ENCODE data around the gene XRCC1.
"Not testable (repeated sequence)": the region's sequence is repeated elsewhere in the genome, so short reads cannot be mapped to it uniquely, and the experiment has no call there.

The XRCC1 gene

DNA sequence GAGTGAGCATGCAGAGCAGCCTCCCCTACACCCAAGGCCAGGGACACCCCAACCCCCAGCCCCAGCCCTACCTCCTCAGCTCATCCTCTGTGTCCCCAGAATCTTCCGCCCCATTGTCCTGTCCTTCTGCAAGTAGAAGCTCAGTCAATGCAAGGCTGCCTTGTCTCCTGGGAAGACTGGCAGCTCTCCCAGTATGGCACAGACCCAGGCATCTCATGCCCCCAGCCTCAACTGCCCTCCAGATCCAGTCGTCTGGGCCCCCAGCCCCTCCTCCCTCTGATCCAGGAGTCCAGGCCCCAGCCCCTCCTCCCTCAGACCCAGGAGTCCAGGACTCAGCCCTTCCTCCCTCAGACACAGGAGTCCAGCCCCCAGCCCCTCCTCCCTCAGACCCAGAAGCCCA, 29.3 kb downstream of the XRCC1 start:
- no peak for DNase-seq (ENCODE audit: low spot score)

DNA sequence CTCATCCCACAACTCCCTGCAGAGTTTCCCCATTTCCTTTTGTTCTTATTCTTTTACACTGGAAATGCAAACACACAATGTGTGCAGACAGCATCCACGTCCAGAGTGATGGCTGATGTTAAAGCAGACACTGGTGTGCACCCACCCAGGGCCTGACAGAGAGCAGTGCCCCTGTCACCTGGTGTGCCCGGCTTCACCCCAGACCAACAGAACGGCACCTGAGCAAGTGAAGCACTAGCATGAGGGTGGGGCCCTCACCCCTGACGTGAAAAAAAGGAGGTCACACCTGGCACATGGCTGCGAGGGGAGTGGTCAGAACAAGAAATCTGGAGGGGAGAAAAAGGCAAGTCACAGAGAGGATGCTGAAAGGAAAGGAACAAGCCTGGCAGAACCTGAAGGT, 30.1 kb downstream of the XRCC1 start:
- DNase-seq (ENCODE audit: low spot score), result no peak

DNA sequence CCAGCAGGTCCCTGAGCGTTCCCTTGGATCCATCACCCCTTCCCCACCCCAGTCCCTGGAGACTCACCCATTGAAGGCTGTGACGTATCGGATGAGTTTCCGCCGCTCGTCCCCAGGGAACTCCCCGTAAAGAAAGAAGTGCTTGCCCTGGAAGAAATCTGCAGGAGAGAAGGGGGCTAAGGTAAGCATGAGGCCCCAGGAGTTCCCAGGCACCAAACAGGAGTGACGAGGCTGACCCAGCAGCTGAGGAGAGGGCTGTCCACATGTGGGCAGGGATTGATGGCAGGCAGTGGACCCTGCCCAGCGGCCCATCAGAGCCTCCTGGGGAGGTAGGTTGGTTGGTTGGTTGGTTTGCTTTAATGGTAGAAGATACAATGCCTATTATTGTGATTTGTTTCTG, 31.2 kb downstream of the XRCC1 start:
- DNase-seq (ENCODE audit: low spot score), result no peak

DNA sequence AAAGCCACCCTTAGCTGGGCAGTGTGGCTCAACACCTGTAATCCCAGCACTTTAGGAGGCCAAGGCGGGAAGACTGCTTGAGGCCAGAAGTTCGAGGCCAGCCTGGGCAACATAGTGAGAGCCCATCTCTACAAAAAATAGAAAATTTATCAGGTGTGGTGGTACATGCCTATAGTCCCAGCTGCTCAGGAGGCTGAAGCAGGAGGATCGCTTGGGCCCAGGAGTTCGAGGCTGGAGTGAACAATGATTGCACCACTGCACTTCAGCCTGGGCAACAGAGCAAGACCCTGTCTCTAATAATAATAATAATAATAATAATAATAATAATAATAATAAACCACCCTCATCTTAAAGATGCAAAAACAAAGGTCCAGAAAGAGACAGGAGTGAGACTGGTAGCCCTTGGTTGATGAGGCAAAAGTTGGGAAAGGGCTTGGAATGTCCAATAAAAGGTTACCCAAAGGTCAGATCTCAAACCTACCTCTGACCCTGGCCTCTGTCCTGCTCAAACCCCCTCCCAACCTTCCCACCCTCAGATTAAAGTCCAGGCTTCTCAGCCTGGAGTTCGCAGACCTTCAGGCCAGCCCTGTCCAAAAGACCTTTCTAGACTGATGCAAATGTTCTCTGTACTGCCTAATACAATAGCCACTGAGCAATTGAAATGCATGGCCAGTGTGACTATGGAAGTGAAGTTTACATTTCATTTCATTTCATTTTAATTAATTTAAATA, 33.2 kb downstream of the XRCC1 start:
- no peak for DNase-seq (ENCODE audit: low spot score)

DNA sequence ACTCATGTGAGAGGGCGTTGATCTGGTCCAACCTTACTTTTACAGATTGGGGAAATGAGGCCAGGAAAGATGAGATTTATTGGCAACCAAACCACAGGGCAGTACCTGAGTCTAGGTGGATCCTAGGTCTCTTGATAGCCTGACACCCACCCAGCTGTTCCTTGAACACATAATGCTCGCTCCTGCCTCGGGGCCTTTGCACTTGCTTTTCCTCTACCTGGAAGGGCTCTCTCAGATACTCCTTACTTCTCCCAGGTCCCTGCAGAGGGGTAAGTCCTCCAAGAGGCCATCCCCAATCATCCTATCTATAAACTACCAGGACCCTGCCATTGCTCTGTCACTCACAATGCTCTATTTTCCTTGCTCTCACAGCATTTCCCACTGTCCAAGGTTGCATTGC, 34.9 kb downstream of the XRCC1 start:
- no peak for DNase-seq (ENCODE audit: low spot score)

GRCh38 chr19:43538922-43539321, 36.4 kb downstream of the XRCC1 start:
- DNase-seq (ENCODE audit: low spot score), result no peak

DNA sequence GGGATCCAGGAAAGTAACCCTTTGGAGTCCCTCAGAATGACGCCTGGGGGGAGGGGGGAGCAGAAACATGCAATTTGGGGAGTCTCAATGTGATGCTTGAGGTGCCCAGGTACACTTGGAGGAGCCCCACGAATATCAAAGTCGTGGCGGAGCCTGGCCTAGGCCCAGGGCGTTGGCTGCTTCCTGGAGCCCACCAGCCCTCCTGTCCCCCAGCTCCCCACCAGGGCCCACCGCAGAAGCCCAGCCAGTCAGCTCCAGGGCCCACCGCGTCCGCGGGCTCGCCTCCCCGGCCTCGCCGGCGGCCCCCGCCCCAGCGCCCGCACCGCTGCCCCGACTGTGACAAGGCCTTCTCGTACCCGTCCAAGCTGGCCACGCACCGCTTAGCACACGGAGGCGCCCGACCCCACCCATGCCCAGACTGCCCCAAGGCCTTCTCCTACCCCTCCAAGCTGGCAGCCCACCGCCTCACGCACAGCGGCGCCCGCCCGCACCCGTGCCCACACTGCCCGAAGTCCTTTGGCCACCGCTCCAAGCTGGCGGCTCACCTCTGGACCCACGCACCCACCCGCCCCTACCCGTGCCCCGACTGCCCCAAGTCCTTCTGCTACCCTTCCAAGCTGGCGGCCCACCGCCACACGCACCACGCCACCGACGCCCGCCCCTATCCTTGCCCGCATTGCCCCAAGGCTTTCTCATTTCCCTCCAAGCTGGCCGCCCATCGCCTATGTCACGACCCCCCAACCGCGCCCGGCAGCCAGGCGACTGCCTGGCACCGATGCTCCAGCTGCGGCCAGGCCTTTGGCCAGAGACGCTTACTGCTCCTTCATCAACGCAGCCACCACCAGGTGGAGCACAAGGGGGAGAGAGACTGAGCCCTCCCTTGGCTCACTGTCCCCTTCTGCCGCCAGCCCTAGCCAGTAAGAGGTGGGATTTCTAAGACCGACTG, 40.2 kb downstream of the XRCC1 start:
- DNase-seq (ENCODE audit: low spot score), result no peak

DNA sequence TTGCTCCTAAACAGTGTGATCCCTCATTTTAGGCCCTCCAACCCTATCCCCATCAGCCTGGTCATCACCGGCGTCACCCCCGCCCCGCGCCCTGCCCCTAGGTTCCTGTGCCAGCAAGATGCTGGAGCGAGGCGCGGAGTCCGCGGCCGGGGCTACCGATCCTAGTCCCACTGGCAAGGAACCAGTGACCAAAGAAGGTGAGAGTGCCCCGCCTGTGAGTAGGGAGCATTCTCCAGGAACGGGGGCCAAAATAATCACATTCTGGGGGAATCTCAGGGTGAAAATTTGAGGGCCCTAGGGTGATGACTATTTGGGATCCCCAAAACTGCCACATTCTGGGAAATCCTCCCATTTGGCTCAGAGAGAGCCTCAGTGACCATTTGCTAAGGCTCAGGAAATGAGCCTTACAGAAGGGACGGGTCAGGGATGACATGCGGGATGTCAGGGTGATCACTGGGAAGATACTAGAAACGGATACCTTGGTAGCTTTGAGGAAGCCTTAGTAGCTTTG, 41.0 kb downstream of the XRCC1 start:
- DNase-seq (ENCODE audit: low spot score), result no peak

GRCh38 chr19:43533546-43534304, 41.6 kb downstream of the XRCC1 start:
- peak; percentile 98 for DNase-seq (ENCODE audit: low spot score)

- DNase-seq (ENCODE audit: low spot score), result peak; percentile 98
These were observed 42.3 kb downstream of the XRCC1 start, which contains the start of gene ZNF575 for GRCh38 chr19:43532962-43533545. TSS of gene ZNF575 (plus strand) at chr19:43533188. CDS start at chr19:43534423, 1,235 bp downstream.

DNA sequence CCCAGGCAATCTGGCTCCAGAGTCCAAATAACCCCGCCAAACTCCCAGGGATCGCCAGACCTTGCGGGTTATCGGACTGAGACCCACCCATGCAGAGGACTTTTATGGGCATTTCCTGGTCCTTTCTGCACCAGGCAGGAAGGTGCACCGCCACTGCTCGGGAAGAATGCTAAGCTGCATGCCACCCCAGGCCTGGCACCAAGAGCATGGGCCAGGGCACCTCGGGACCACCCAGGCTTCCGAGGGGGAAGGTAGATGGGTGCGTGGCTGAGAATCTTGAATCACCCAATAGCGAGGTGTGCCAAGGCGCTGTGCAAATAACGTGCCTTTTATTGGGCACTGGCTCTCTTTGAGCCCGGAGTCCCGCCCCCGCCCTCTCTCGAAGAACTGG, 42.8 kb downstream of the XRCC1 start:
- DNase-seq (ENCODE audit: low spot score), result peak; percentile 70

- no peak for DNase-seq (ENCODE audit: low spot score)
These were observed 47.3 kb downstream of the XRCC1 start for GRCh38 chr19:43527860-43528622.

GRCh38 chr19:43526884-43527859, 48.2 kb downstream of the XRCC1 start, which contains the start of gene ETHE1:
TSS of gene ETHE1 (minus strand) at chr19:43527201. CDS start at chr19:43527177, 24 bp downstream.
- peak; percentile 75 for DNase-seq (ENCODE audit: low spot score)

DNA sequence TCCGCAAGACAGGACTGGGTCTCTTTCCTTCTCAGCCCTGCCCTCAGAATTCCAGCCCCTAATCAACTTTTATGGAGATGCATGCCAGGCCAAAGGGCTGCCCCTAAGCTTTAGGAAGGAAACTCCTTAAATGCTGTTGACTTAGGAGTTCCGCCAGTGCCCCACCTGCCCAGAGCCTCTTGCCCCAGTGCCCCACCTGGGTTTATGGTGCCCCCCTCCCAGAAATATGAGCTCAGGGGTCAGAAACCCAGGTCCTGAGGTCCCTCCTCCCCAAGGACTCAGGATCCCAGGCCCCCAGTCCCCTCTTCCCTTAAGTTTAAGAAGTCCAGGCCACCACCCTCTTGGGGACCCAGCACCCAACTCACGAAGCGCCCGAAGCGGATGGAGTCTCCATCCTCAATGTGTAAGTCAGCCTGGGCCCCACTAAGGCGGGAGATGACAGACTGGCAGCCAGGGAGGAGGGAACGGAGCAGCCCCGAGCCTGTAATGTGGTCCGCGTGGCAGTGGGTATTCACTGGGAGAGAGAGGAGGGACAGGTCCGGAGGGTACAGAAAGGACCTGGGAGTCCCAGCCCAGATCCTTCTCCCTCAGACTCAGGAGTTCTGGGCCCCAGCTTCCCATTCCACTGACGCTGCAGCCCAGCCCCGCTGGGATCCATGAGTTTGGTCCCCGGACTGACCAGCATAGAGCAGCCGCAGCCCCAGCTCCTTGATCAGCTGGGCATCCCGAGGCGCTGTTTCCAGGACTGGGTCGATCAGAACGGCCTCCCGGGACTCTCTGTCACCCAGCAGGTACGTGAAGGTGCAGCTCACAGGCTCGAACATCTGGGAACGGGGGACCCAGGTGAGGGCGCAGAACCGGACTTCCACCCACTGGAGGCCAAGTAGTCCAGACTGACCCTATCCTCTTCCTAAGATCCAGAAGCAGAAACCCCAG, 49.2 kb downstream of the XRCC1 start:
- peak; percentile 49 for DNase-seq (ENCODE audit: low spot score)

GRCh38 chr19:43524922-43525835, 50.1 kb downstream of the XRCC1 start:
- DNase-seq (ENCODE audit: low spot score), result peak; percentile 94

DNA sequence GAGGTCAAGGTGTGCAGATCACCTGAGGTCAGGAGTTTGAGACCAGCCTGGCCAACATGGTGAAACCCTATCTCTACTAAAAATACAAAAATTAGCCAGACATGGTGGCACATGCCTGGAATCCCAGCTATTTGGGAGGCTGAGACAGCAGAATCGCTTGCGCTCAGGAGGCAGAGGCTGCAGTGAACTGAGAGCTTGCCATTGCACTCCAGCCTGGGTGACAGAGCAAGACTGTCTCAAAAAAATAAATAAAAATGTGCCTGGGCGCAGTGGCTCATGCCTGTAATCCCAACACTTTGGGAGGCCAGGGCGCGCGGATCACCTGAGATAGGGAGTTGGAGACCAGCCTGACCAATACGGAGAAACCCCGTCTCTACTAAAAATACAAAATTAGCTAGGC, 51.6 kb downstream of the XRCC1 start:
- not testable (repeated sequence) for DNase-seq (ENCODE audit: low spot score)

- no peak for DNase-seq (ENCODE audit: low spot score)
These were observed 52.4 kb downstream of the XRCC1 start for GRCh38 chr19:43522929-43523328.

Data from SW480 (cell line).